T-helper 1 cell treated with Interleukin-12 subunit alpha and Interleukin-12 subunit beta and Interleukin-4 antibody, amounts not matched to agents 30 μg/mL and 1 μg/mL, for 36 hours (primary cell): ENCODE results near the gene DCP2.

ENCODE experiments used
- H3K27ac Mint-ChIP-seq: one replicate; pipeline ENCODE4 v1.8.0; 2021; ENCODE audit warnings: mild to moderate bottlenecking, mixed read lengths
- H3K27me3 Mint-ChIP-seq: one replicate; pipeline ENCODE4 v1.8.0; 2021; ENCODE audit warnings: low read depth, mixed read lengths
- H3K36me3 Mint-ChIP-seq: one replicate; pipeline ENCODE4 v1.8.0; 2021; ENCODE audit warnings: low read depth, mixed read lengths
- H3K4me1 Mint-ChIP-seq: one replicate; pipeline ENCODE4 v1.8.0; 2021; ENCODE audit warnings: low read depth, mixed read lengths
- H3K4me3 Mint-ChIP-seq: one replicate; pipeline ENCODE4 v1.8.0; 2021; ENCODE audit warnings: mild to moderate bottlenecking, moderate library complexity, mixed read lengths
- H3K9me3 Mint-ChIP-seq: one replicate; pipeline ENCODE4 v1.8.0; 2021; ENCODE audit warnings: mixed read lengths

Gene DCP2

DNA sequence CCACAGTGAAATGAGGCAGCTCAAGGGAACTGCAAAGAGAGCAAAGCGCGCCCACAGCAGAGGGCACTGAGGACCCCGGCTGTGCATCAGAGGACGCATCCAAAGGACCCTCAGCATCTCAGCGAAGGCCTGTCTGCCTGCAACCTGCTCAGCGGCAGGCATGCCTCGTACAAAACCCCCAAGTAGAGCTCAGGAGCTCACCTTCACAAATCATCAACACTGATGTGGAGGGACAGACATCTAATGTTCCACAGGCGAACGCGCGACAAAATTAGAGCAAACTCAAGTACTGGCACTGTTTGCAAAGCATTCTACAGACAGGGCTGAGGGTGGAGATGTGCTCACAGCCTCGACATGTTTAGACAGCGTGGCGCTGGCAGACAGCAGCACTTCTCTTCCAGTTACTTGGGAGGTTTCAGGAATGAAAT lies 81.0 kb downstream of the DCP2 start:
- no peaks in the 10 kb centered on the region for H3K9me3 Mint-ChIP-seq
- no peaks in the 10 kb centered on the region for H3K36me3 Mint-ChIP-seq
- peaks cover 13% of the 10 kb centered on the region for H3K4me1 Mint-ChIP-seq
- H3K4me3 Mint-ChIP-seq: no peak overlapping the region
- no peak overlapping the region for H3K27ac Mint-ChIP-seq
- H3K27me3 Mint-ChIP-seq: no peaks in the 10 kb centered on the region

DNA sequence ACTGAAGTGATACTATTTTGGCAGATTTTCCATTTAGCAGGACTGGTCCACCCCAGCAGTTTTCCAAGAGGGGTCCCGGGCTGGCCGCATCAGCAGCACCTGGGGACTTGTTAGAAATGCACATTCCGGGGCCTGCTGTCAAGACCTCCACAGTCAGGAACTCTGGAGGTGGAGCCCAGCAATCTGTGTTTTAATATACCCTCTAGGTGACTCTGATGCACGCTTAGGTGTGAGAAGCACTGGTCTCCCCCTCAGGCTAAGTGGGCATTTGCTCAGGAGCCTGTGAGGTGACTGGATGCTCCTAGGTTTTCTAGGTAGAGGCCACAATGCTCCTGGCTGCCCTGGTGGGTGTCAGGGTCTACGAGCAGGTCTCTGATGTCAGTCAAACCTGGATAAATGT lies 81.7 kb downstream of the DCP2 start:
- no peaks in the 10 kb centered on the region for H3K27me3 Mint-ChIP-seq
- H3K36me3 Mint-ChIP-seq: no peaks in the 10 kb centered on the region
- no peaks in the 10 kb centered on the region for H3K9me3 Mint-ChIP-seq
- no peak overlapping the region for H3K27ac Mint-ChIP-seq
- no peak overlapping the region for H3K4me3 Mint-ChIP-seq
- peaks cover 18% of the 10 kb centered on the region for H3K4me1 Mint-ChIP-seq

DNA sequence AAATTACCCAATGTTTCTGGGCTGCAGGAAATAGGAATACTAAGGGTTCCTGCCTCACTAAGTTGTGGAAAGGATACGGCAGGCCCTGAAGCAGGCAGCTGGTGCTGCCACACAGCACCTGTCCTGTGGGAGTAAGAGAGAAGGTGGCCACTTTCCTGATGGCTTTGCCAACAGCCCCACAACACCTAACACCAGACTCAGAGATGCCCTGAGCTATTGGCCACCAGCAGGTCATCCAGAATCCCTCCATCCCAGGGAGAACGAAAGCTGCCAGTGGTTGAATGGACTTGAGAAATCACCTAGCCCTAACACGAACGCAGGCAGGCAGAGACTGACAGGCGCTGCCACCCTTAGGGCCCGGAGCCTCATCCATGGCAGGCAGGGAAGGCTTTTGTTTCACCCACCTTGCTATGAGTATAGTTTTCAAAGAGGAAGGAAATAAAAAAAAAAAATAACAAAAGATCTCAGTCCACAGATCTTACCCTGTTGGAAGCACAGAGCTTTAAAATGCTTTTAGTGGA lies 82.2 kb downstream of the DCP2 start:
- no peaks in the 10 kb centered on the region for H3K9me3 Mint-ChIP-seq
- H3K4me3 Mint-ChIP-seq: no peak overlapping the region
- no peak overlapping the region for H3K27ac Mint-ChIP-seq
- H3K27me3 Mint-ChIP-seq: no peaks in the 10 kb centered on the region
- H3K4me1 Mint-ChIP-seq: peaks cover 18% of the 10 kb centered on the region
- no peaks in the 10 kb centered on the region for H3K36me3 Mint-ChIP-seq

DNA sequence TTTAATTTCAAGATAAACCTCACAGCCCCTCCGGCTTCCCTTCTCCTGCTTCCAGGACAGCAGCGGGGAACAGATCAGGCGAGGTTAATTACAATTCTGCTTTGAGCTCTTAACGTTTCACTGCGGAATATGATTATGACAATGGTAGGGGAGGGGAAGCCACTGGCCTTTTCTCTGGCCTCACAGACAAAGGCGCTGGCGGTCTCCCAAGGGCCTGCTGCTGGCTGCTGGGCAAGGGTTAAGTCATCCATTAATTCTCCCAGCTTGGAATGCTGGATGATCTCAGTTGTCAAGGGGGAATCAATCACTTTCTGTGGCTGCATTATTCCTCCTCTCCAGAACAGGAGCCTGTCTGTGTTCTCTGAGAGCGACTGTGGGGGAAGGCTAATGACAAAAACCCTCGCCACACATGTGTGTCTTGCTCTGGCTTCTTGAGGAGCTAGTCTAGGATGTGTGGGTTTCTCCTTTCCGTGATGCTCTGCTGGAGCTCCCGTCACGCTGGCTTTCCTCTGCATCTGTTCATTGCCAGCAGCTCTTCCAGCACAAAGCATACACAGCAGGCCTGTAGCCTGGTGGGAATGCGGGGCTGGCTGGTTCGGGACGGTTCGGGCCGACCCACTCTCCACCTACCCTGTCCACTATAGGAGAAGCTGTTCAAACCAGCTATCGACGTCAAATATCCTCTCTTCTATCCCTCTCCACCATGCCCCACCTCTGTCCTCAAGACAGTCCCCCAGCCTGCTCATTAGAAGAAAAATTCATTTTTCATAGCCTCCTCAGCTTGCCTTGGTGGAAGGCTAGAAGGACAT lies 82.8 kb downstream of the DCP2 start:
- Mint-ChIP-seq H3K27me3 (no peaks in the 10 kb centered on the region), H3K9me3 (no peaks in the 10 kb centered on the region), H3K4me3 (no peak overlapping the region), H3K27ac (no peak overlapping the region), H3K4me1 (peaks cover 18% of the 10 kb centered on the region), H3K36me3 (no peaks in the 10 kb centered on the region)

DNA sequence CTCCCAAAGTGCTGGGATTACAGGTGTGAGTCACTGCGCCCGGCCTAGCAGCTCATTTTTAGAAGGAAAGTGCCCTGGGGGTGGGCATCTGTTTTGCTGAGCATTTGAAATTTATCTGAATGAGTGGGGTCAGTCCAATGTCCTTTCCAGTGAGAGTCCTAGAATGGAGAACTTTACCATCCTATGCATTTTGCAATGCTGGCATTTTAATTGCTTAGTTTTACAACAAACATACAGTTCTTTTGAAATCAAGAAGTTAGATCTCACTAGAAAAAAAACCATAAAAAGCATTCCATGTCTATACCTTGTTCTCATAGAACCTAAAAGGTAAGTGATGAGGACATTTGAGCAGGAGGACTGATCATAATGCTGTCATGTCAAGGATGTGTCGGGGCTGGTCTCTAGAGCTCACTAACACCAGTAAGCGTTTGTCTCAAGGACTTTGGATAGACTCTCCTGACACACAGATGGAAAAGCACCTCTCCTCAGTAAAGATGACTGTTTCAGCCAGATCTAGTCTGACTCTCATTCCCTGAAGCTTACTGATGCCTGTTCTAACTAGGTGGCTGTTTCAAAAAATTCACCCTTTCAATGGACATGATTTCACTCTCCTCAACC lies 83.9 kb downstream of the DCP2 start:
- Mint-ChIP-seq H3K27ac (no peak overlapping the region), H3K27me3 (no peaks in the 10 kb centered on the region)

DNA sequence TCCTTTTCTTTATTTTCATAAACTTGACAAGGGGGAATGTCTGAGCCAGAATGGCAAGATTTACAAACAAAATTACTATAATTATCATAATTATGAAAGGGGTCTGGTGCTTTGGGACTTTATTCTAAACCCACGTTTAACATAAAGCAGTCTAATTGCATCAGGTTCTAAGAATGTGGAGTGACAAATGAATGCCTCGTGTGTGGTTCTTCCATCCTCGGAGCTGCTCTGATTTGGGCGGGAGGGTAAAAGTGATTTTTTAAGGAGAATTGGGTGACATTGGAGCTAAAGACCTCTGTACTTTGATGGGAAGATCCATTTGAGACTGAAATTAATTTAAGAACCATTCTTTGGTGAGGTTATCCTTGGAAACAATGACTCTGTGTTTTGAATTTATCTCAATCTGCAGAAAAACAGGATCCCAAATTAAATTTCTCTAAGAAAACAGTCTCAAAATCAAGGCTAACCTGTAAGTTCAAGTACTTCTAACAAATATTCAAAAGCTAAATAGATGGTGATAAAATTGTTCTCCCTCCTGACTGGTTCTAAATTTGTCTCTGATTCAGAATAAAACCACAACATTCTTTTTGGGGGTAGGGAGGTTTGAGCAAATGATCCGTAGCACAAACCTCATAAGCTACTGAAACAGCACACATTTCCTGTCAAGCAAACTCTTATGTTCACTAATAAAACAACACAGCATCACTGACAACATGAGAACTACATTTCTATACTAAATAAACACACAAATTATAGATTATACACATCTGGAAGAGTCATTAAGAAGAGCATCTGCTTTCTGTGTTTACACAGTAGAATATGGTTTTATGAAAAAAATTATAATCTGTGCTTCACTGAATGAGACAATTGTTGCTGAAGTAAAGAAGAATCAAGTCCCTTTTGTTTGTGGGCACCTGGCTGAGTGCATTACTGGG lies 85.5 kb downstream of the DCP2 start:
- Mint-ChIP-seq H3K4me3 (peak overlapping the region; percentile 16), H3K4me1 (peaks cover 19% of the 10 kb centered on the region), H3K27ac (peak overlapping the region; percentile 4), H3K36me3 (no peaks in the 10 kb centered on the region), H3K27me3 (no peaks in the 10 kb centered on the region), H3K9me3 (no peaks in the 10 kb centered on the region)

More for the DNA sequence above, 83.9 kb downstream of the DCP2 start:
- Mint-ChIP-seq H3K4me1 (peaks cover 18% of the 10 kb centered on the region), H3K36me3 (no peaks in the 10 kb centered on the region), H3K9me3 (no peaks in the 10 kb centered on the region), H3K4me3 (no peak overlapping the region)

DNA sequence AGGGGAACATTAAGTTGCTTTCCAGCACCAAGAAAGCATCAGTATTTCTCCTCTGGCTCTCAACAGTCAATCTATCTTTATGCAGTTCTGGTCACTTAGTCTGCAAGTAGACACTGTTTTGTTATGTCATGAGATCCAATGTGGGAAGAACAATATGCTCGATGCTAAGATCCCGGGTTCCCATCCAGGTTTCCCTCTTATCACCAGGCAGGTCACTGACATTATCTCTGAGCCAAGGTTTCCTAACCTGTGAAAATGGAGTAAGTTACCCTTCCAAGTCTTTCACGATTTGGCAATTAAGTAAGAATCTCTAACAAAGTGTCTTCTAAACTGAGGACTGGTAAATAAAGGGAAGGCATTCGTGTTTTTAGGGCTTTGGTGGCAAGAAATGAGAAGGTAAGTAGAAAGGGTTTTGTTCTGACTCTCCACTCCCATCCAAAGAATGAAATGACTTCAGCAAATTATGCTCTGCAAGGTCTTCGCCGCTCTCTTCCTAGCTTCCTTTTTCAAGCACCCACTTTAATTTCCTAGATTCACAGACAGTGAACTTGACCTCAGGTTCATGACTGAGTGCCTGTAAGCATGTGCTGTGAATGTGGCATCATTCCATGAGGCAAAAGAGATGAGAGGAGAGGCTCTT lies 86.4 kb downstream of the DCP2 start:
- H3K27me3 Mint-ChIP-seq: no peaks in the 10 kb centered on the region
- no peak overlapping the region for H3K4me3 Mint-ChIP-seq
- peaks cover 19% of the 10 kb centered on the region for H3K4me1 Mint-ChIP-seq
- H3K36me3 Mint-ChIP-seq: no peaks in the 10 kb centered on the region
- H3K27ac Mint-ChIP-seq: peak overlapping the region; percentile 5
- no peaks in the 10 kb centered on the region for H3K9me3 Mint-ChIP-seq

DNA sequence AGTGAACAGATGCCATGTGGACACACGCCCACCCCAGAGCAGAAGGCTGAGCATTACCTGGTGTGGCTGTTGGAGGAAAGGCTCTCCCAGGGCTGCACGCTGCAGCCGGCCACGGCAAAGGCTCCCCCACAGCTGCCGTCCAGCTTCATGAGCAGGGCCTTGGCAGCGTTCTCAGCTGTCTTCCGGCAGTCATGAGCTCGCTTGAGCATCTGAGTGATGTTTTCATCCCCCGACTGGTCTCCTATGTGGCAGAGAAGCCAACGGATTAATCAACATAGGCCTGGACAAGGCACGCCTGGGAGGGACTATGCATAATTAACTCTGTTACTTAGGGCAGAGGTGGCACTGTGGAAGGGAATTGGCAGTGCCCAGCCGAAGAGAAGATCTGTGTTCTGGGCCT lies 87.3 kb downstream of the DCP2 start:
- H3K27ac Mint-ChIP-seq: no peak overlapping the region
- H3K4me1 Mint-ChIP-seq: peaks cover 19% of the 10 kb centered on the region
- no peak overlapping the region for H3K4me3 Mint-ChIP-seq
- H3K36me3 Mint-ChIP-seq: no peaks in the 10 kb centered on the region
- H3K27me3 Mint-ChIP-seq: no peaks in the 10 kb centered on the region
- no peaks in the 10 kb centered on the region for H3K9me3 Mint-ChIP-seq

DNA sequence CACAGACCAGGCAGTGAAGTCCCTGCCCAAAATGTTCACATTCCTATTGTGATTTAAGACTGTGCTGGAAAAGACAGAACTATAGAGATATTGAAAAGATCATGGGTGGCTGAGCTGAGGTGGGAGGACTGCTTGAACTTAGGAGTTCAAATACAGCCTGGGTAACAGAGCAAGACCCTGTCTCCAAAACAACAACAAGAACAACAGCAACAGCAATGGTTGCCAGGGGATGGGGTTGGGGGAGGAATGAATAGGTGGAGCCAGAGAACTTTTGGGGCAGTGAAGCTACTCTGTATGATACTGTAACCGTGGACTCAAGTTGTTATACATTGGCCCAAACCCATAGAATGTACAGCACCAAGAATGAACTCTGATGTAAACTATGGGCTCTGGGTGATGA lies 88.2 kb downstream of the DCP2 start:
- no peaks in the 10 kb centered on the region for H3K9me3 Mint-ChIP-seq
- no peak overlapping the region for H3K27ac Mint-ChIP-seq
- H3K4me3 Mint-ChIP-seq: no peak overlapping the region
- no peaks in the 10 kb centered on the region for H3K27me3 Mint-ChIP-seq
- peaks cover 19% of the 10 kb centered on the region for H3K4me1 Mint-ChIP-seq
- H3K36me3 Mint-ChIP-seq: no peaks in the 10 kb centered on the region

DNA sequence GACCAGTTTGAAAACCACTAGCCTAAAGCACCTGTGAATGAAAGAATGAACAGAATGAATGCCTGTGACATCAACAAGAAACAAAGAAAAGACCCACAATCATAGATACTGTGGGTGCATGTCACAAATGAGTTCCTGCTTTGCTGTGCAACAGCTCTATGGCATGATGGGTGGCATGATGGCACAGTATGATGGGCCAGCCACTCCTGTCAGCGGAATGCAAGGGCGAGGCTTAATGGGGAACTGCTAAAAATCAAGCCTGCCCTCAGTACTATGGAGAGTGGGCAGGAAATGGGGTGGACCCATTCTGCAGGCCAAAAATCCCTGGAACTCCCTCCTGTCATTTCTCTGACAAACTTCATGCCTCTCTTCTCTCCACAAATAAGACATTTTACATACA lies 89.0 kb downstream of the DCP2 start:
- Mint-ChIP-seq H3K4me3 (no peak overlapping the region), H3K4me1 (peaks cover 19% of the 10 kb centered on the region), H3K27ac (no peak overlapping the region), H3K36me3 (no peaks in the 10 kb centered on the region), H3K27me3 (no peaks in the 10 kb centered on the region), H3K9me3 (no peaks in the 10 kb centered on the region)

DNA sequence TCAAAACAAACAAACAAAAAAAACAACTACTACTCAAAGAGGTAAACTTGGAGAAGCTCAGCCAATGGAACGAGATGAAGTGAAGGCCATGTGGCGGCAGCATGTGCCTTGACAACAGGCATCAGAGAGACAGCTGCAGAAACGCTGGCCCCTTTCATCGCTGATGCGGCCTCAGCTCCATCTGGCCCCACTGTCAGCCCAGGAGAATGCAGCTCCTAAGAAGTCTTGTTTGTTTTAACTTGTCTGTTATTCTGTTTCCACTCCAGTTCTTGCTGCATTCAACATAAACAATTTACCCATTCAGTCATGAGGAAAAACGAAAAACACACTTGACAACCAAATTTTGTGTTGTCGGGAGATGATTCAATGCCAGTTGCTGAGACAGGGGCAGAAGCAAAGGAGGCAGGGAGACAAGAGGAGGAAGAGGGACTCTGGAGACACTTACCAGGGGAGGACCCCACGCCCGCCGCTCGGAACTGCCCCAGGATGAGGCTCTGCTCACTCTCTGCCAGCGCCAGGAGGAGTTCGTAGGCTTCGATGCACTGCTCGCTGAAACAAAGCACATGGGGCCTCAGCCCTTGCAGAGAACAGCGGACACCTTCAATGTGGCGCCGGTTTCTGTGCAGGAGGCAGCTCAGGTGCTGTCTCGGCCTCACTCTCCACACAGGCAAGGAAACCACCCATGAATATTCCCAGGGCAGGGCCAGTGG lies 91.2 kb downstream of the DCP2 start:
- Mint-ChIP-seq H3K9me3 (no peaks in the 10 kb centered on the region), H3K4me1 (peaks cover 6% of the 10 kb centered on the region), H3K27me3 (no peaks in the 10 kb centered on the region), H3K4me3 (no peak overlapping the region), H3K27ac (no peak overlapping the region), H3K36me3 (no peaks in the 10 kb centered on the region)

DNA sequence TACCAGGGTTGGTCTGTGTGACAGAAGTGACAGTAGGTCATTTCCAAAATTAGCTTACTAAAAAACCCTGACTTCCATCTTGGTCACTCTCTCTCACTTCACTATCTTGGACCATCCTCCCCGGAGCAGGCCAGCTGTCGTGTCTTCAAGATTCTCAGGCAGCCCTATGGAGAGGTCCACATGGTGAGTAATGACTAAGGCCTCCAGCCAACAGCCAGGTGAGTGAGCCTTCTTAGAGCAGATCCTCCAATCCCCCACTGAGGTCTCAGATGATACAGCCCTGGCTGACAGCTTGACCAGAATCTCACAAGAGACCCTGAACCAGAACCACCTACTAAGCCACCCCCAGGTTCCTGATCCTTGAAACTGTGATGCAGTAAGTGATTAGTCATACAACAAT lies 92.0 kb downstream of the DCP2 start:
- Mint-ChIP-seq H3K27me3 (no peaks in the 10 kb centered on the region), H3K4me1 (peaks cover 4% of the 10 kb centered on the region), H3K4me3 (no peak overlapping the region), H3K36me3 (no peaks in the 10 kb centered on the region), H3K27ac (no peak overlapping the region), H3K9me3 (no peaks in the 10 kb centered on the region)
